ENCODE results near the gene FRMPD1. TPM values are rescaled to one million over a fixed set of nuclear protein-coding genes. Genes with fewer than 3 reads are reported as not detected.
A peak's percentile ranks its signal among the peaks of the same experiment; 100 is the strongest.

Gene FRMPD1
- total and polyA plus RNA-seq, 10 of the 15 experiments (the other 5 are each of a cell fraction or from before 2014, with no cell fraction given) = 0.01 to 0.08 (median 0.05) TPM; not detected in 6

DNA sequence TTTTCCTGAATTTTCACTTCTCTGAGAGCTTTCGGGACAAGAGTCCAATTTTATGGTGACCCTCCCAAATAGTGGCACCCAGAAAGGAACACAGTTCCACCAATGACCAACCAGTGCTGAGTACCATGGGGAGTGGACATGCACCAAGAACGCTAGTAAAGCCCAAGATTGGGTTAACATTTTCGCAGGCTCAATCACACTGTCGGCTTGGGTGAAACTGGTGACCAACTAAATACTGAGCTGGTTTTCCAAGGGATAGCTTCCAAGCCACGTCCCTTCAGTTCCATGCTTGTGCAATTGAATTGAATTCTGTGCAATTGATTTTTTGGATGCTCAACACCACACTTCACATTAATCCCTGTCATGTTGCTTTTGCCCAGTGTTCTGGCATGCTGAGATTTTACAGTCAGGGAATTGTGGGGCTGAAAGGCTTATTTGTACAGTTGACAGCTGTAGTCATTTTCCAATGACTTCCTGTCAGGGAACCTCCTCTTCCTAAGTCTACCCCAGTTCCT lies 65.3 kb downstream of the FRMPD1 start:
- Histone ChIP-seq H3K4me2 (ENCODE audit: control insufficient read depth, insufficient read depth) (no peak overlapping the region), H3K27ac (ENCODE audit: control insufficient read depth, insufficient read depth) (no peak overlapping the region), H3K36me3 (ENCODE audit: control insufficient read depth in 2 of 2, insufficient read depth in 2 of 2, low read length in 1 of 2) (no peaks in the 10 kb centered on the region), H3K9me3 (replicated peaks; ENCODE audit: control insufficient read depth, insufficient read depth, low read length) (no peaks in the 10 kb centered on the region), H3K4me3 (no peak overlapping the region), H4K20me1 (ENCODE audit: control insufficient read depth, insufficient read depth) (no peaks in the 10 kb centered on the region), H2AFZ (ENCODE audit: control insufficient read depth, low read depth, low read length) (no peak overlapping the region), H3K9ac (ENCODE audit: control insufficient read depth, insufficient read depth, low read length) (no peak overlapping the region), H3K27me3 (replicated peaks in 1 of 2; ENCODE audit: control insufficient read depth in 2 of 2, insufficient read depth in 2 of 2, low read length in 1 of 2) (0 out of 4 replicates have a peak, but pooled peaks cover 0 to 3% of the 10 kb centered on the region in 2 experiments), H3K79me2 (ENCODE audit: control insufficient read depth, insufficient read depth, low read length) (no peaks in the 10 kb centered on the region), H3K4me1 (ENCODE audit: control insufficient read depth, insufficient read depth, low read length) (no peaks in the 10 kb centered on the region)
- TF ChIP-seq MEF2A (IDR thresholded peaks at IDR 0.05; ENCODE audit: insufficient read depth, low read depth, low read length) (no peak), ZNF384 (IDR thresholded peaks at IDR 0.05; ENCODE audit: borderline replicate concordance, low read depth, low read length) (no peak), CREM (IDR thresholded peaks at IDR 0.05; ENCODE audit: low read depth) (no peak)
- in situ Hi-C loops (cut with MboI) = no loop called here
- ChIA-PET SMC1A (ENCODE audit: uncharacterized antibody, unreplicated experiment) (interaction anchor here (0.6 to 1.3 kb wide), 2 partner anchors 16 to 18 kb away, joined by 3 read pairs; no protein-coding TSS in a partner anchor), RAD21 (ENCODE audit: unreplicated experiment) (no interaction called here), CTCF (no interaction called here), POLR2A (interaction anchor here (0.6 to 1.1 kb wide), 2 partner anchors 9 to 40 kb away, joined by 3 read pairs; no protein-coding TSS in a partner anchor)
- DNase-seq (ENCODE audit: low read depth, low spot score) = no peak
- intact Hi-C loops (cut with micrococcal nuclease; ENCODE audit: unreplicated experiment) = no loop called here
- no peak for ATAC-seq
- 36% methylated on average over 5 of the region's 5 CpGs for WGBS (ENCODE audit: insufficient coverage, insufficient replicate concordance, low lambda C conversion rate, missing lambda C conversion rate)
- no TSS peak for BruUV-seq (replicated peaks)
- FAIRE-seq = no peak

DNA sequence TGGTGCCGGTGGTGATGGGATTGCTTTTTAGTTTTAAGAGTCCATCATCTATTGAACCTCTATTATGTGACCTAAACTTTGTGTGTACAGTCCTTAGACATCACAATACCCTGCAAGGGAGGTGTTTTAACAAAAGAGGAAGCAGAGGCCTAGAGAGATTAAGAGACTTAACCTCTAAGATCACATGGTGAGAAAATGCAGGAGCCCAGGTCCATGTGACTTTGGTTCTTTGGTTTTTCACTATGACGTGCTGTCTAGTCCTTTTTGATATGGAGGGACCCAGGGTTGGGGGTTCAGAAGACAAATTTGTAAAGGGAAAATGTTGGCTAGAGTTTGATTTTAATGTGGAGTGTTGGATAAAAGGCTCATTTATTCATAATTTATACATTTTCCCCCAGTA lies 68.8 kb downstream of the FRMPD1 start:
- H3K79me2 ChIP-seq (ENCODE audit: control insufficient read depth, insufficient read depth, low read length) = no peaks in the 10 kb centered on the region
- no peaks in the 10 kb centered on the region for H3K9me3 ChIP-seq (replicated peaks; ENCODE audit: control insufficient read depth, insufficient read depth, low read length)
- ChIA-PET SMC1A (ENCODE audit: uncharacterized antibody, unreplicated experiment) (no interaction called here), CTCF (no interaction called here), POLR2A (no interaction called here), RAD21 (ENCODE audit: unreplicated experiment) (no interaction called here)
- H3K27ac ChIP-seq (ENCODE audit: control insufficient read depth, insufficient read depth) = no peak overlapping the region
- no peaks in the 10 kb centered on the region for H4K20me1 ChIP-seq (ENCODE audit: control insufficient read depth, insufficient read depth)
- ATAC-seq = peak; percentile 62
- WGBS (ENCODE audit: insufficient coverage, insufficient replicate concordance, low lambda C conversion rate, missing lambda C conversion rate) = 29% methylated on average over 2 of the region's 2 CpGs
- 0 out of 4 replicates have a peak, but pooled peaks cover 0 to 3% of the 10 kb centered on the region in 2 experiments for H3K27me3 ChIP-seq (replicated peaks in 1 of 2; ENCODE audit: control insufficient read depth in 2 of 2, insufficient read depth in 2 of 2, low read length in 1 of 2)
- intact Hi-C loops (cut with micrococcal nuclease; ENCODE audit: unreplicated experiment) = no loop called here
- H2AFZ ChIP-seq (ENCODE audit: control insufficient read depth, low read depth, low read length) = no peak overlapping the region
- H3K9ac ChIP-seq (ENCODE audit: control insufficient read depth, insufficient read depth, low read length) = no peak overlapping the region
- no peak overlapping the region for H3K4me2 ChIP-seq (ENCODE audit: control insufficient read depth, insufficient read depth)
- no peak overlapping the region for H3K4me3 ChIP-seq
- no TSS peak for BruUV-seq (replicated peaks)
- no peaks in the 10 kb centered on the region for H3K36me3 ChIP-seq (ENCODE audit: control insufficient read depth in 2 of 2, insufficient read depth in 2 of 2, low read length in 1 of 2)
- H3K4me1 ChIP-seq (ENCODE audit: control insufficient read depth, insufficient read depth, low read length) = no peaks in the 10 kb centered on the region
- in situ Hi-C loops (cut with MboI) = no loop called here
- no peak for FAIRE-seq
- DNase-seq (ENCODE audit: low read depth, low spot score) = no peak
- TF ChIP-seq, protein P1, sequence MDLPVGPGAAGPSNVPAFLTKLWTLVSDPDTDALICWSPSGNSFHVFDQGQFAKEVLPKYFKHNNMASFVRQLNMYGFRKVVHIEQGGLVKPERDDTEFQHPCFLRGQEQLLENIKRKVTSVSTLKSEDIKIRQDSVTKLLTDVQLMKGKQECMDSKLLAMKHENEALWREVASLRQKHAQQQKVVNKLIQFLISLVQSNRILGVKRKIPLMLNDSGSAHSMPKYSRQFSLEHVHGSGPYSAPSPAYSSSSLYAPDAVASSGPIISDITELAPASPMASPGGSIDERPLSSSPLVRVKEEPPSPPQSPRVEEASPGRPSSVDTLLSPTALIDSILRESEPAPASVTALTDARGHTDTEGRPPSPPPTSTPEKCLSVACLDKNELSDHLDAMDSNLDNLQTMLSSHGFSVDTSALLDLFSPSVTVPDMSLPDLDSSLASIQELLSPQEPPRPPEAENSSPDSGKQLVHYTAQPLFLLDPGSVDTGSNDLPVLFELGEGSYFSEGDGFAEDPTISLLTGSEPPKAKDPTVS (IDR thresholded peaks at IDR 0.05; ENCODE audit: low read depth, low read length) = no peak
- no peak for TF ChIP-seq EED (IDR thresholded peaks at IDR 0.05; ENCODE audit: low read depth)
- TF ChIP-seq RAD51 (IDR thresholded peaks at IDR 0.05) = peak; percentile 95
- no peak for TF ChIP-seq SP1 (IDR thresholded peaks at IDR 0.05; ENCODE audit: low read depth, low read length)
- TF ChIP-seq, protein P2, sequence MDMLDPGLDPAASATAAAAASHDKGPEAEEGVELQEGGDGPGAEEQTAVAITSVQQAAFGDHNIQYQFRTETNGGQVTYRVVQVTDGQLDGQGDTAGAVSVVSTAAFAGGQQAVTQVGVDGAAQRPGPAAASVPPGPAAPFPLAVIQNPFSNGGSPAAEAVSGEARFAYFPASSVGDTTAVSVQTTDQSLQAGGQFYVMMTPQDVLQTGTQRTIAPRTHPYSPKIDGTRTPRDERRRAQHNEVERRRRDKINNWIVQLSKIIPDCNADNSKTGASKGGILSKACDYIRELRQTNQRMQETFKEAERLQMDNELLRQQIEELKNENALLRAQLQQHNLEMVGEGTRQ (IDR thresholded peaks at IDR 0.05; ENCODE audit: borderline replicate concordance, low read depth, low read length) = peak; percentile 40; the same call in 1 of the 2 replicates
- TF ChIP-seq ATF7 (IDR thresholded peaks at IDR 0.05; ENCODE audit: low read depth) = peak; percentile 68; the same call in 1 of the 2 replicates
- TF ChIP-seq, protein P3, sequence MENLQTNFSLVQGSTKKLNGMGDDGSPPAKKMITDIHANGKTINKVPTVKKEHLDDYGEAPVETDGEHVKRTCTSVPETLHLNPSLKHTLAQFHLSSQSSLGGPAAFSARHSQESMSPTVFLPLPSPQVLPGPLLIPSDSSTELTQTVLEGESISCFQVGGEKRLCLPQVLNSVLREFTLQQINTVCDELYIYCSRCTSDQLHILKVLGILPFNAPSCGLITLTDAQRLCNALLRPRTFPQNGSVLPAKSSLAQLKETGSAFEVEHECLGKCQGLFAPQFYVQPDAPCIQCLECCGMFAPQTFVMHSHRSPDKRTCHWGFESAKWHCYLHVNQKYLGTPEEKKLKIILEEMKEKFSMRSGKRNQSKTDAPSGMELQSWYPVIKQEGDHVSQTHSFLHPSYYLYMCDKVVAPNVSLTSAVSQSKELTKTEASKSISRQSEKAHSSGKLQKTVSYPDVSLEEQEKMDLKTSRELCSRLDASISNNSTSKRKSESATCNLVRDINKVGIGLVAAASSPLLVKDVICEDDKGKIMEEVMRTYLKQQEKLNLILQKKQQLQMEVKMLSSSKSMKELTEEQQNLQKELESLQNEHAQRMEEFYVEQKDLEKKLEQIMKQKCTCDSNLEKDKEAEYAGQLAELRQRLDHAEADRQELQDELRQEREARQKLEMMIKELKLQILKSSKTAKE (IDR thresholded peaks at IDR 0.05; ENCODE audit: low read depth, poor library complexity, severe bottlenecking) = peak; percentile 66
- TF ChIP-seq SPI1 (IDR thresholded peaks at IDR 0.05; ENCODE audit: borderline replicate concordance, insufficient read depth, low read depth, low read length) = peak; percentile 28; the same call in 1 of the 2 replicates
- no peak for TF ChIP-seq BRCA1 (IDR thresholded peaks at IDR 0.05; ENCODE audit: low read depth, low read length)

All from GM12878 (cell line).